HFFc6 (cell line): ENCODE data around the gene ENO2. TPM values are rescaled to one million over a fixed set of nuclear protein-coding genes. Genes with fewer than 3 reads are reported as not detected.

Source experiments
- DNase-seq: peaks from one replicate; pipeline ENCODE4 v3.0.0-alpha.2; 2018
- H3K27ac Mint-ChIP-seq: 2 replicates; pipeline ENCODE4 v1.8.0; 2020; ENCODE audit warnings: mild to moderate bottlenecking, mixed read lengths
- H3K27me3 Mint-ChIP-seq: 2 replicates; pipeline ENCODE4 v1.8.0; 2021; ENCODE audit warnings: mild to moderate bottlenecking, moderate library complexity, mixed read lengths; ENCODE audit not compliant: insufficient read depth
- H3K36me3 Mint-ChIP-seq: 2 replicates; pipeline ENCODE4 v1.8.0; 2021; ENCODE audit warnings: low read depth, mixed read lengths
- H3K4me1 Mint-ChIP-seq: 2 replicates; pipeline ENCODE4 v1.8.0; 2020; ENCODE audit warnings: low read depth, mixed read lengths
- H3K4me3 Mint-ChIP-seq: 2 replicates; pipeline ENCODE4 v1.8.0; 2020; ENCODE audit warnings: mild to moderate bottlenecking, moderate library complexity, mixed read lengths
- H3K9me3 Mint-ChIP-seq: 2 replicates; pipeline ENCODE4 v1.8.0; 2020; ENCODE audit warnings: mild to moderate bottlenecking, mixed read lengths
- CTCF ChIP-seq: fragments of 200-600 bp; sonication (generic); IDR thresholded peaks from 2 replicates; pipeline ENCODE4 v1.5.0; 2021; ENCODE audit warnings: antibody characterized with exemption, mild to moderate bottlenecking
- total RNA-seq, 6 experiments: library from RNA; stranded (reverse); fragmentation: NEBNext Ultra II Directional; extraction: Animal tissue kit (Norgen Biotek cat#: 25700); gene quantifications; 2 replicates in 1 of 6; 3 replicates in 5 of 6; pipeline ENCODE4 v1.2.3, GENCODE V29; 2021

The ENO2 gene
- total RNA-seq, 6 experiments from 2014 or later, result 18.9 to 26.9 (median 24.7) TPM

DNA sequence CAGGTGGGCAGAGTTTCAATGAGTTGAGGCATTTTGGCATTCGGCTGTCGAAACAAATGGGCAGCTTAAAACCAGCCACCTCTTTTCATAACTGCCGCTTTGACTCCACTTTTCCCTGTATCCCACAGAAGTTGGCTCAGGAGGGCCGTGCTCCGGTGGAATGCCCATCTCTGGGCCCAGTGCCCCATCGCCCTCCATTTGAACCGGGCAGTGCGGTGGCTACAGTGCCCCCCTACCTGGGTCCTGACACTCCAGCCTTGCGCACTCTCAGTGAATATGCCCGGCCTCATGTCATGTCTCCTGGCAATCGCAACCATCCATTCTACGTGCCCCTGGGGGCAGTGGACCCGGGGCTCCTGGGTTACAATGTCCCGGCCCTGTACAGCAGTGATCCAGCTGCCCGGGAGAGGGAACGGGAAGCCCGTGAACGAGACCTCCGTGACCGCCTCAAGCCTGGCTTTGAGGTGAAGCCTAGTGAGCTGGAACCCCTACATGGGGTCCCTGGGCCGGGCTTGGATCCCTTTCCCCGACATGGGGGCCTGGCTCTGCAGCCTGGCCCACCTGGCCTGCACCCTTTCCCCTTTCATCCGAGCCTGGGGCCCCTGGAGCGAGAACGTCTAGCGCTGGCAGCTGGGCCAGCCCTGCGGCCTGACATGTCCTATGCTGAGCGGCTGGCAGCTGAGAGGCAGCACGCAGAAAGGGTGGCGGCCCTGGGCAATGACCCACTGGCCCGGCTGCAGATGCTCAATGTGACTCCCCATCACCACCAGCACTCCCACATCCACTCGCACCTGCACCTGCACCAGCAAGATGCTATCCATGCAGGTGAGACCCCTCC is 24.2 kb downstream of the ENO2 start:
- H3K36me3 Mint-ChIP-seq, result peaks cover 47% of the 10 kb centered on the region
- H3K4me1 Mint-ChIP-seq, result peaks cover 55% of the 10 kb centered on the region
- H3K9me3 Mint-ChIP-seq, result peaks cover 2% of the 10 kb centered on the region; the same call in 1 of the 2 replicates
- DNase-seq, result no peak
- H3K27ac Mint-ChIP-seq, result peak overlapping the region; percentile 84
- H3K4me3 Mint-ChIP-seq, result peak overlapping the region; percentile 65; the same call in 1 of the 2 replicates
- peaks cover 13% of the 10 kb centered on the region for H3K27me3 Mint-ChIP-seq
- TF ChIP-seq CTCF, result peak; percentile 34

GRCh38 chr12:6939191-6939540 is 24.8 kb downstream of the ENO2 start:
- Mint-ChIP-seq H3K4me3 (peak overlapping the region; percentile 27; the same call in 1 of the 2 replicates), H3K9me3 (peaks cover 5% of the 10 kb centered on the region; the same call in 1 of the 2 replicates), H3K27ac (peak overlapping the region; percentile 77), H3K4me1 (peaks cover 55% of the 10 kb centered on the region), H3K27me3 (peaks cover 19% of the 10 kb centered on the region), H3K36me3 (peaks cover 41% of the 10 kb centered on the region)
- no peak for TF ChIP-seq CTCF
- no peak for DNase-seq

DNA sequence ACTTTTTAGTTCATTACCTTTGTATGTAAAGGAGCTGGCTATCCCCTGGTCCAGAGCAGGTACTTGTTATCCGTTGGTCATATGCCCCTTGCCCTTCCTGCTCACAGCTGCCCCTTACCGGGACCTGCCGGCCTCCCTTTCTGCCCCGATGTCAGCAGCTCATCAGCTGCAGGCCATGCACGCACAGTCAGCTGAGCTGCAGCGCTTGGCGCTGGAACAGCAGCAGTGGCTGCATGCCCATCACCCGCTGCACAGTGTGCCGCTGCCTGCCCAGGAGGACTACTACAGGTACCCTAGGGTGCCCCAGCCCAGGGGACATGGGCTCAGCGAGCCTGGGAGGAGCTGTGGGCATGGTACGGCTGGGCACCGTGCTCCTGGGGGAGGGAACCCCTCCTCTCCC is 26.9 kb downstream of the ENO2 start:
- Mint-ChIP-seq H3K4me3 (no peak overlapping the region), H3K9me3 (peaks cover 9% of the 10 kb centered on the region; the same call in 1 of the 2 replicates), H3K4me1 (peaks cover 51% of the 10 kb centered on the region), H3K27ac (no peak overlapping the region), H3K36me3 (peaks cover 27% of the 10 kb centered on the region), H3K27me3 (peaks cover 27% of the 10 kb centered on the region)
- no peak for DNase-seq
- no peak for TF ChIP-seq CTCF

- Mint-ChIP-seq H3K4me3 (no peak overlapping the region), H3K27me3 (peaks cover 27% of the 10 kb centered on the region), H3K27ac (no peak overlapping the region), H3K9me3 (peaks cover 9% of the 10 kb centered on the region; the same call in 1 of the 2 replicates), H3K4me1 (peaks cover 51% of the 10 kb centered on the region), H3K36me3 (peaks cover 23% of the 10 kb centered on the region)
- TF ChIP-seq CTCF, result no peak
- no peak for DNase-seq
These were observed 27.4 kb downstream of the ENO2 start for GRCh38 chr12:6941782-6942181.

GRCh38 chr12:6942331-6942665 is 27.9 kb downstream of the ENO2 start:
- Mint-ChIP-seq H3K27me3 (peaks cover 27% of the 10 kb centered on the region), H3K4me3 (peak overlapping the region; percentile 53; the same call in 1 of the 2 replicates), H3K36me3 (peaks cover 26% of the 10 kb centered on the region), H3K9me3 (peaks cover 9% of the 10 kb centered on the region; the same call in 1 of the 2 replicates), H3K27ac (peak overlapping the region; percentile 100), H3K4me1 (peaks cover 51% of the 10 kb centered on the region)
- DNase-seq, result no peak
- no peak for TF ChIP-seq CTCF
